Testis (tissue), 3 donors: ENCODE data around the gene COASY. TPM values are rescaled to one million over a fixed set of nuclear protein-coding genes. Genes with fewer than 3 reads are reported as not detected.

ENCODE experiments used
- DNase-seq: peaks from one replicate; pipeline ENCODE4 v3.0.0-alpha.2; 2019
- H3K27ac ChIP-seq, 2 donors: fragments of 200-600 bp; sonication (generic); one replicate each; pipeline ENCODE4 v1.5.1; 2019
- H3K27me3 ChIP-seq: fragments of 200-600 bp; sonication (generic); one replicate; pipeline ENCODE4 v1.5.1; 2019
- H3K36me3 ChIP-seq: fragments of 200-600 bp; sonication (generic); one replicate; pipeline ENCODE4 v1.5.1; 2017; ENCODE audit warnings: low read depth; ENCODE audit errors: missing control alignments
- H3K4me1 ChIP-seq: fragments of 200-600 bp; sonication (generic); one replicate; pipeline ENCODE4 v1.5.1; 2019
- H3K4me3 ChIP-seq, 2 donors: fragments of 200-600 bp; sonication (generic); one replicate each; pipeline ENCODE4 v1.5.1; 2017 to 2019
- H3K9me3 ChIP-seq: fragments of 200-600 bp; sonication (generic); one replicate; pipeline ENCODE4 v1.5.1; 2017
- CTCF ChIP-seq, 3 experiments: fragments of 450-650 bp in 2 of 3; fragments of 200-600 bp in 1 of 3; sonication (generic) in 1 of 3; IDR thresholded peaks; one replicate each; pipeline ENCODE4 v1.5.1; 2016 to 2019; ENCODE audit warnings: antibody characterized with exemption in 3 of 3, mild to moderate bottlenecking in 2 of 3, moderate library complexity in 1 of 3
- POLR2A ChIP-seq: fragments of 450-650 bp; IDR thresholded peaks from one replicate; pipeline ENCODE4 v1.6.1; 2017; ENCODE audit warnings: antibody characterized with exemption, mild to moderate bottlenecking, moderate library complexity
- whole genome bisulfite sequencing, 2 donors: methylation state at CpG; one replicate each; pipeline ENCODE4 v1.1.5; 2018; 5-methylcytosine and 5-hydroxymethylcytosine counted together
- intact Hi-C: fragments of 100-400 bp; cut with DNase I; formaldehyde crosslinking; loops from one replicate; pipeline ENCODE4 v1.15.1; 2023; ENCODE audit warnings: low total_unique reads
- microRNA-seq, 2 donors: library from miRNA; unstranded; fragments of <30 nt; microRNA quantifications; one replicate each; pipeline ENCODE4, GENCODE V29; 2016; ENCODE audit warnings: borderline number of aligned reads in 2 of 2, borderline replicate concordance in 1 of 2
- polyA plus RNA-seq: library from polyadenylated mRNA; stranded (reverse); fragments of 350-450 nt; fragmentation: Illumina TruSeq; extraction: RNeasy Lipid Tissue Mini Kit (QIAGEN cat#74804); gene quantifications from one replicate; pipeline ENCODE4 v1.2.3, GENCODE V29; 2014; ENCODE audit warnings: low read depth, low replicate concordance; ENCODE audit not compliant: insufficient read depth
- total RNA-seq, 2 donors: library from RNA; depleted of rRNA; stranded (reverse); fragments of >200 nt; gene quantifications; one replicate each; pipeline ENCODE4 v1.2.3, GENCODE V29; 2016

The COASY gene
- total and polyA plus RNA-seq, 3 donors from 2014 or later = 52.8 to 103 (median 68.5) TPM

GRCh38 chr17:42612013-42612412 is 50.1 kb downstream of the COASY start:
- 95 to 98% methylated on average over 4 of the region's 4 CpGs for WGBS, 2 donors
- no peak for TF ChIP-seq CTCF (IDR thresholded peaks at IDR 0.05)
- TF ChIP-seq POLR2A = no peak
- intact Hi-C loops = no loop called here

GRCh38 chr17:42613699-42614295 is 51.8 kb downstream of the COASY start:
- H3K27ac ChIP-seq = no peak overlapping the region
- H3K4me1 ChIP-seq = peaks cover 10% of the 10 kb centered on the region
- no peaks in the 10 kb centered on the region for H3K27me3 ChIP-seq
- H3K36me3 ChIP-seq = no peaks in the 10 kb centered on the region
- WGBS, 2 donors = 97 to 99% methylated on average over 12 to 17 of the region's 17 CpGs
- no peaks in the 10 kb centered on the region for H3K9me3 ChIP-seq
- intact Hi-C loops = no loop called here
- no peak for DNase-seq
- H3K4me3 ChIP-seq = no peak overlapping the region
- no peak for TF ChIP-seq POLR2A
- no peak for TF ChIP-seq CTCF (IDR thresholded peaks at IDR 0.05)

More at GRCh38 chr17:42612013-42612412, 50.1 kb downstream of the COASY start:
- Histone ChIP-seq H3K36me3 (no peaks in the 10 kb centered on the region), H3K4me1 (peaks cover 12% of the 10 kb centered on the region), H3K9me3 (no peaks in the 10 kb centered on the region), H3K27me3 (no peaks in the 10 kb centered on the region), H3K27ac (no peak overlapping the region), H3K4me3 (no peak overlapping the region)
- DNase-seq = no peak

Small RNA genes lying within 50 kb of the gene (microRNA-seq; reads per million reads assigned to microRNA genes)
- gene MIR5010 = 5.5 to 7.0 reads per million in 2 donors

Other genes starting within 250 kb of the COASY start
- 100 to 1,000 TPM; 107 to 117 TPM for gene STAT3, start 173.7 kb upstream of the COASY start, total RNA-seq
- 69.5 TPM for gene STAT3, start 173.7 kb upstream of the COASY start, polyA plus RNA-seq
- gene CAVIN1, start 138.9 kb upstream of the COASY start, total RNA-seq = 10 to 100 TPM; 49.4 to 68.4 TPM
- 106 TPM for gene CAVIN1, start 138.9 kb upstream of the COASY start, polyA plus RNA-seq
- gene ATP6V0A1, start 103.3 kb upstream of the COASY start, total RNA-seq = 100 to 1,000 TPM; 131 to 143 TPM
- 89.9 TPM for gene ATP6V0A1, start 103.3 kb upstream of the COASY start, polyA plus RNA-seq
- 10 to 100 TPM; 37.6 to 40.6 TPM for gene NAGLU, start 25.9 kb upstream of the COASY start, total RNA-seq
- gene NAGLU, start 25.9 kb upstream of the COASY start, polyA plus RNA-seq = 18.9 TPM
- gene HSD17B1, start 9.2 kb upstream of the COASY start, total RNA-seq = 10 to 100 TPM; 13.8 to 14.4 TPM
- gene HSD17B1, start 9.2 kb upstream of the COASY start, polyA plus RNA-seq = 7.1 TPM
- gene MLX, start 5.0 kb downstream of the COASY start, total RNA-seq = 10 to 100 TPM; 27.6 to 38.6 TPM
- 26.7 TPM for gene MLX, start 5.0 kb downstream of the COASY start, polyA plus RNA-seq
- 10 to 100 TPM; 17.2 to 27.2 TPM for gene PSMC3IP, start 15.6 kb downstream of the COASY start, total RNA-seq
- 45.3 TPM for gene PSMC3IP, start 15.6 kb downstream of the COASY start, polyA plus RNA-seq
- gene RETREG3, start 47.2 kb downstream of the COASY start, total RNA-seq = 100 to 1,000 TPM; 140 to 154 TPM
- gene RETREG3, start 47.2 kb downstream of the COASY start, polyA plus RNA-seq = 62.3 TPM
- 100 to 1,000 TPM; 209 to 265 TPM for gene TUBG1, start 47.5 kb downstream of the COASY start, total RNA-seq
- 411 TPM for gene TUBG1, start 47.5 kb downstream of the COASY start, polyA plus RNA-seq
- 10 to 100 TPM; 50.4 to 57.5 TPM for gene TUBG2, start 97.1 kb downstream of the COASY start, total RNA-seq
- gene TUBG2, start 97.1 kb downstream of the COASY start, polyA plus RNA-seq = 30.6 TPM
- 10 to 100 TPM; 65.8 to 67.3 TPM for gene PLEKHH3, start 114.8 kb downstream of the COASY start, total RNA-seq
- 42.8 TPM for gene PLEKHH3, start 114.8 kb downstream of the COASY start, polyA plus RNA-seq
- gene CCR10, start 119.7 kb downstream of the COASY start, total RNA-seq = 10 to 100 TPM in 1 of 2 donors, 1 to 10 TPM in 1; 9.8 to 14.3 TPM
- gene CCR10, start 119.7 kb downstream of the COASY start, polyA plus RNA-seq = 2.9 TPM
- gene CNTNAP1, start 120.4 kb downstream of the COASY start, total RNA-seq = 10 to 100 TPM in 1 of 2 donors, 1 to 10 TPM in 1; 9.0 to 10.3 TPM
- 6.0 TPM for gene CNTNAP1, start 120.4 kb downstream of the COASY start, polyA plus RNA-seq
- 10 to 100 TPM; 53.7 to 59.4 TPM for gene EZH1, start 182.9 kb downstream of the COASY start, total RNA-seq
- gene EZH1, start 182.9 kb downstream of the COASY start, polyA plus RNA-seq = 28.1 TPM
- gene RAMP2, start 199.1 kb downstream of the COASY start, total RNA-seq = 10 to 100 TPM in 1 of 2 donors, 1 to 10 TPM in 1; 6.9 to 14.6 TPM
- gene RAMP2, start 199.1 kb downstream of the COASY start, polyA plus RNA-seq = 38.2 TPM
- gene VPS25, start 211.3 kb downstream of the COASY start, total RNA-seq = 10 to 100 TPM; 48.3 to 51.8 TPM
- 64.1 TPM for gene VPS25, start 211.3 kb downstream of the COASY start, polyA plus RNA-seq
- 1 to 10 TPM; 1.4 to 2.3 TPM for gene WNK4, start 218.5 kb downstream of the COASY start, total RNA-seq
- gene WNK4, start 218.5 kb downstream of the COASY start, polyA plus RNA-seq = 2.8 TPM
- gene COA3, start 236.6 kb downstream of the COASY start, total RNA-seq = 10 to 100 TPM; 43.0 to 49.2 TPM
- gene COA3, start 236.6 kb downstream of the COASY start, polyA plus RNA-seq = 52.7 TPM
- 10 to 100 TPM; 21.2 to 49.1 TPM for gene CNTD1, start 236.7 kb downstream of the COASY start, total RNA-seq
- 114 TPM for gene CNTD1, start 236.7 kb downstream of the COASY start, polyA plus RNA-seq